ENCODE measurements around the gene NTPCR. TPM values are rescaled to one million over a fixed set of nuclear protein-coding genes. Genes with fewer than 3 reads are reported as not detected.

Gene NTPCR
- total RNA-seq, 1 donor from 2014 or later = 29.5 TPM

GRCh38 chr1:233032916-233033315 is 82.5 kb downstream of the NTPCR start:
- H3K4me1 ChIP-seq = no peaks in the 10 kb centered on the region
- intact Hi-C loops (cut with DNase I) = no loop called here
- ATAC-seq = no peak
- no peak for TF ChIP-seq CTCF (IDR thresholded peaks at IDR 0.05)
- no peaks in the 10 kb centered on the region for H3K27me3 ChIP-seq (ENCODE audit: low read depth)
- no peak for DNase-seq
- H3K27ac ChIP-seq = no peak overlapping the region
- no peak overlapping the region for H3K4me3 ChIP-seq
- no peaks in the 10 kb centered on the region for H3K36me3 ChIP-seq
- H3K9me3 ChIP-seq = no peaks in the 10 kb centered on the region

GRCh38 chr1:233033361-233033760 is 83.0 kb downstream of the NTPCR start:
- Histone ChIP-seq H3K9me3 (no peaks in the 10 kb centered on the region), H3K4me1 (no peaks in the 10 kb centered on the region), H3K27me3 (ENCODE audit: low read depth) (no peaks in the 10 kb centered on the region), H3K4me3 (no peak overlapping the region), H3K36me3 (no peaks in the 10 kb centered on the region), H3K27ac (no peak overlapping the region)
- no peak for TF ChIP-seq CTCF (IDR thresholded peaks at IDR 0.05)
- ATAC-seq (no peak), DNase-seq (no peak)
- intact Hi-C loops (cut with DNase I) = no loop called here

Other genes with a start within 250 kb of the NTPCR start
- 2.6 TPM for gene MAP10, start 145.2 kb upstream of the NTPCR start, total RNA-seq